H9 (cell line): Measurements from ENCODE around the gene C1orf226. TPM values are rescaled to one million over a fixed set of nuclear protein-coding genes. Genes with fewer than 3 reads are reported as not detected.

Source experiments
- DNase-seq: peaks from one replicate; pipeline ENCODE4 v3.0.0-alpha.2; 2017
- H2AFZ ChIP-seq: one replicate; pipeline ENCODE4 v1.6.1; 2013; ENCODE audit warnings: mild to moderate bottlenecking, low read length, control low read depth, moderate library complexity
- H2AK5ac ChIP-seq: 2 replicates; pipeline ENCODE4 v1.6.1; 2013; ENCODE audit warnings: low read length, control low read depth, mixed read lengths; ENCODE audit not compliant: insufficient read length
- H2BK120ac ChIP-seq: one replicate; pipeline ENCODE4 v1.6.1; 2013; ENCODE audit warnings: low read depth, mild to moderate bottlenecking, low read length, control low read depth, inconsistent platforms; ENCODE audit not compliant: poor library complexity, severe bottlenecking
- H2BK12ac ChIP-seq: 2 replicates; pipeline ENCODE4 v1.6.1; 2013; ENCODE audit warnings: low read length, control low read depth, mixed read lengths, low read depth; ENCODE audit not compliant: insufficient read length
- H2BK15ac ChIP-seq: 2 replicates; pipeline ENCODE4 v1.6.1; 2013; ENCODE audit warnings: low read depth, low read length, control low read depth
- H2BK20ac ChIP-seq: one replicate; pipeline ENCODE4 v1.6.1; 2013; ENCODE audit warnings: low read depth, mild to moderate bottlenecking, low read length, control low read depth, inconsistent platforms; ENCODE audit not compliant: poor library complexity, severe bottlenecking
- H2BK5ac ChIP-seq: 2 replicates; pipeline ENCODE4 v1.6.1; 2013; ENCODE audit warnings: low read length, control low read depth, mixed read lengths; ENCODE audit not compliant: insufficient read length
- H3K14ac ChIP-seq: 2 replicates; pipeline ENCODE4 v1.6.1; 2013; ENCODE audit warnings: low read length, control low read depth; ENCODE audit not compliant: insufficient read depth
- H3K18ac ChIP-seq: 2 replicates; pipeline ENCODE4 v1.6.1; 2013; ENCODE audit warnings: low read depth, mild to moderate bottlenecking, mixed read lengths, low read length, control low read depth; ENCODE audit not compliant: insufficient read length
- H3K23ac ChIP-seq: 2 replicates; pipeline ENCODE4 v1.6.1; 2013; ENCODE audit warnings: low read length, control low read depth, mixed read lengths, low read depth; ENCODE audit not compliant: insufficient read length
- H3K23me2 ChIP-seq: 2 replicates; pipeline ENCODE4 v1.6.1; 2013; ENCODE audit warnings: low read depth, mild to moderate bottlenecking, mixed read lengths, low read length, control low read depth; ENCODE audit not compliant: insufficient read length, poor library complexity, severe bottlenecking
- H3K27ac ChIP-seq: 2 replicates; pipeline ENCODE4 v1.5.1; 2013; ENCODE audit warnings: low read length, control low read depth, mixed read lengths, low read depth; ENCODE audit not compliant: insufficient read length
- H3K27me3 ChIP-seq: 2 replicates; pipeline ENCODE4 v1.6.1; 2013; ENCODE audit warnings: low read length, control low read depth, inconsistent platforms; ENCODE audit not compliant: insufficient read depth
- H3K4ac ChIP-seq: 2 replicates; pipeline ENCODE4 v1.6.1; 2013; ENCODE audit warnings: low read depth, mild to moderate bottlenecking, control low read depth, inconsistent platforms, low read length, moderate library complexity
- H3K4me1 ChIP-seq: 2 replicates; pipeline ENCODE4 v1.6.1; 2013; ENCODE audit warnings: low read length, control low read depth, inconsistent platforms; ENCODE audit not compliant: insufficient read depth
- H3K4me2 ChIP-seq: 2 replicates; pipeline ENCODE4 v1.6.1; 2013; ENCODE audit warnings: low read length, control low read depth, mixed read lengths; ENCODE audit not compliant: insufficient read length, insufficient read depth
- H3K56ac ChIP-seq: 2 replicates; pipeline ENCODE4 v1.6.1; 2013; ENCODE audit warnings: low read depth, mild to moderate bottlenecking, mixed read lengths, low read length, control low read depth; ENCODE audit not compliant: insufficient read length
- H3K79me1 ChIP-seq: 2 replicates; pipeline ENCODE4 v1.6.1; 2013; ENCODE audit warnings: low read depth, mild to moderate bottlenecking, moderate library complexity, low read length, control low read depth, inconsistent platforms; ENCODE audit not compliant: insufficient read depth, poor library complexity, severe bottlenecking
- H3K79me2 ChIP-seq: 2 replicates; pipeline ENCODE4 v1.6.1; 2013; ENCODE audit warnings: low read length, control low read depth, inconsistent platforms; ENCODE audit not compliant: insufficient read depth
- H3K9ac ChIP-seq: 2 replicates; pipeline ENCODE4 v1.6.1; 2013; ENCODE audit warnings: low read length, control low read depth, mixed read lengths; ENCODE audit not compliant: insufficient read length; ENCODE audit errors: extremely low read depth
- H3K9me3 ChIP-seq: one replicate; pipeline ENCODE4 v1.6.1; 2013; ENCODE audit warnings: low read depth, low read length, inconsistent platforms; ENCODE audit not compliant: control insufficient read depth
- H3T11ph ChIP-seq: one replicate; pipeline ENCODE4 v1.6.1; 2013; ENCODE audit warnings: mild to moderate bottlenecking, low read length, control low read depth, inconsistent platforms
- H4K20me1 ChIP-seq: one replicate; pipeline ENCODE4 v1.6.1; 2013; ENCODE audit not compliant: control insufficient read depth, insufficient read length, insufficient read depth
- H4K5ac ChIP-seq: 2 replicates; pipeline ENCODE4 v1.6.1; 2013; ENCODE audit warnings: low read depth, mild to moderate bottlenecking, mixed read lengths, low read length, control low read depth; ENCODE audit not compliant: insufficient read length
- H4K8ac ChIP-seq: replicated peaks from 2 replicates; pipeline ENCODE4 v1.6.1; 2013; ENCODE audit warnings: low read length, control low read depth, mixed read lengths, low read depth; ENCODE audit not compliant: insufficient read length
- H4K91ac ChIP-seq: 2 replicates; pipeline ENCODE4 v1.6.1; 2013; ENCODE audit warnings: low read depth, mild to moderate bottlenecking, moderate library complexity, mixed read lengths, low read length, control low read depth; ENCODE audit not compliant: insufficient read length
- H3K27ac Mint-ChIP-seq, 3 experiments: 2 replicates in 2 of 3; 3 replicates in 1 of 3; pipeline ENCODE4 v1.8.0; 2020 to 2021; ENCODE audit warnings: mixed read lengths in 3 of 3, mild to moderate bottlenecking in 1 of 3, moderate library complexity in 1 of 3
- H3K27me3 Mint-ChIP-seq: 2 replicates; pipeline ENCODE4 v1.8.0; 2021; ENCODE audit warnings: low read depth, mild to moderate bottlenecking, moderate library complexity, mixed read lengths
- H3K36me3 Mint-ChIP-seq, 3 experiments: 2 replicates in 2 of 3; 3 replicates in 1 of 3; pipeline ENCODE4 v1.8.0; 2020 to 2021; ENCODE audit warnings: low read depth in 3 of 3, mixed read lengths in 3 of 3; ENCODE audit not compliant: insufficient read depth in 1 of 3
- H3K4me1 Mint-ChIP-seq, 2 experiments: 2 replicates each; pipeline ENCODE4 v1.8.0; 2020; ENCODE audit warnings: mixed read lengths in 2 of 2
- H3K4me3 Mint-ChIP-seq, 2 experiments: 2 replicates in 1 of 2; 3 replicates in 1 of 2; pipeline ENCODE4 v1.8.0; 2020 to 2021; ENCODE audit warnings: mild to moderate bottlenecking in 2 of 2, mixed read lengths in 2 of 2, moderate library complexity in 1 of 2
- H3K9me3 Mint-ChIP-seq, 2 experiments: 2 replicates in 1 of 2; 3 replicates in 1 of 2; pipeline ENCODE4 v1.8.0; 2020; ENCODE audit warnings: mild to moderate bottlenecking in 2 of 2, mixed read lengths in 2 of 2, moderate library complexity in 1 of 2
- total RNA-seq: library from RNA; stranded (reverse); gene quantifications from 2 replicates; pipeline ENCODE4 v1.2.1, GENCODE V29; 2021
- TF ChIP-seq, protein P1 (sequence below): fragments of 200-600 bp; sonication (generic); conservative IDR thresholded peaks from 3 replicates; pipeline ENCODE4 v1.8.0; 2021; ENCODE audit warnings: antibody characterized with exemption, mild to moderate bottlenecking

Gene C1orf226
- total RNA-seq, 1 experiment from 2014 or later, result 11.5 TPM

DNA sequence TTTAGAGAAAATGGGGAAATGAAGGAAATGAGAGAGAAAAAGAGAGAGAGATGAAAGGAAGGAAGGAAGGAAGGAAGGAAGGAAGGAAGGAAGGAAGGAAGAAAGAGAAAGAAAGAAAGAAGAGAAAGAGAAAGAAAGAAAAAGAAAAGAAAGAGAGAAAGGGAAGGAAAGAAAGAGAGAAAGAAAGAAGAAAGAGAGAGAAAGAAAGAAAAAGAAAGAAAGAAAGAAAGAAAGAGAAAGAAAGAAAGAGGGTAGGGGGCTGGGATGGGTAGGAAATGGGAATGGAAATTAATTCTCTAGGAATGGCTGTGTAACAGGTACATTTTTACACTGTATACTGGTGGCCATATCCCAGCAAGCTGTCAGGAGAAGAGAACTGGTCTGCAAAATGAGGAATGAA lies 34.7 kb downstream of the C1orf226 start:
- Histone ChIP-seq H2BK12ac (no peak overlapping the region), H4K91ac (no peak overlapping the region), H2BK120ac (no peak overlapping the region), H3K27ac (no peak overlapping the region), H2BK20ac (no peak overlapping the region), H3K14ac (no peak overlapping the region), H3K9me3 (no peaks in the 10 kb centered on the region), H3K79me2 (no peaks in the 10 kb centered on the region), H3K4ac (no peak overlapping the region), H2BK5ac (no peak overlapping the region), H4K5ac (no peak overlapping the region), H4K8ac (no peak overlapping the region), H2BK15ac (no peak overlapping the region), H3K79me1 (no peaks in the 10 kb centered on the region), H2AFZ (no peak overlapping the region), H3K56ac (no peak overlapping the region), H3K4me2 (no peak overlapping the region), H4K20me1 (no peaks in the 10 kb centered on the region), H3K23me2 (no peaks in the 10 kb centered on the region), H2AK5ac (no peak overlapping the region), H3K4me1 (no peaks in the 10 kb centered on the region), H3T11ph (no peak overlapping the region), H3K18ac (no peak overlapping the region), H3K9ac (no peak overlapping the region), H3K23ac (no peak overlapping the region), H3K27me3 (no peaks in the 10 kb centered on the region)
- Mint-ChIP-seq H3K9me3 (peaks cover 11 to 12% of the 10 kb centered on the region in 2 experiments; a peak in 4 of 5 replicates), H3K4me1 (peaks cover 3 to 4% of the 10 kb centered on the region in 2 experiments; a peak in 2 of 4 replicates), H3K4me3 (no peak overlapping the region), H3K27me3 (no peaks in the 10 kb centered on the region; the same call in 1 of the 2 replicates), H3K36me3 (peaks cover 0 to 7% (median 7%) of the 10 kb centered on the region in 3 experiments; a peak in 3 of 7 replicates), H3K27ac (no peak overlapping the region)
- no peak for DNase-seq
- TF ChIP-seq, protein P1, sequence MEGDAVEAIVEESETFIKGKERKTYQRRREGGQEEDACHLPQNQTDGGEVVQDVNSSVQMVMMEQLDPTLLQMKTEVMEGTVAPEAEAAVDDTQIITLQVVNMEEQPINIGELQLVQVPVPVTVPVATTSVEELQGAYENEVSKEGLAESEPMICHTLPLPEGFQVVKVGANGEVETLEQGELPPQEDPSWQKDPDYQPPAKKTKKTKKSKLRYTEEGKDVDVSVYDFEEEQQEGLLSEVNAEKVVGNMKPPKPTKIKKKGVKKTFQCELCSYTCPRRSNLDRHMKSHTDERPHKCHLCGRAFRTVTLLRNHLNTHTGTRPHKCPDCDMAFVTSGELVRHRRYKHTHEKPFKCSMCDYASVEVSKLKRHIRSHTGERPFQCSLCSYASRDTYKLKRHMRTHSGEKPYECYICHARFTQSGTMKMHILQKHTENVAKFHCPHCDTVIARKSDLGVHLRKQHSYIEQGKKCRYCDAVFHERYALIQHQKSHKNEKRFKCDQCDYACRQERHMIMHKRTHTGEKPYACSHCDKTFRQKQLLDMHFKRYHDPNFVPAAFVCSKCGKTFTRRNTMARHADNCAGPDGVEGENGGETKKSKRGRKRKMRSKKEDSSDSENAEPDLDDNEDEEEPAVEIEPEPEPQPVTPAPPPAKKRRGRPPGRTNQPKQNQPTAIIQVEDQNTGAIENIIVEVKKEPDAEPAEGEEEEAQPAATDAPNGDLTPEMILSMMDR, result no peak
